ENCODE data around the gene EVI5L.

EVI5L gene

DNA sequence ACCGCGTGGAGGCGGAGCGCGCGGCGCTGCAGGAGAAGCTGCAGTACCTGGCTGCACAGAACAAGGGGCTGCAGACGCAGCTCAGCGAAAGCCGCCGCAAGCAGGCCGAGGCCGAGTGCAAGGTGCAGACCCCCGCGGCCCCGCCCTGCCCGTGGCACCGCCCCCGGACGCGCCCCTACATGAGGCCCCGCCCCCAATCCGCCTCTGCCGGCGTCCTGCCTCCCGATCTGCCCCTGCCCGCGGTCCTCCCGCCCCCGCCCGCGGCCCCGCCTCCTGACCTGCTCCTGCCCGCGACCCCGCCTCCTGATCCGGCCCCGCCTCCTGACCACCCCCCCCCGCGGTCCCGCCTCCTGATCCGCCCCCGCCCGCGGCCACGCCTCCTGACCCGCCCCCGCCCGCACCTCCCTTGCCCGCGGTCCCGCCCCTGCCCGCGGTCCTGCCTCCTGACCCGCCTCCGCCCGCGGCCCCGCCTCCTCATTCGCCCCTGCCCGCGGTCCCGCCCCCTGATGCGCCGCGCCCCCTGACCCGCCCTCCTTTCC, 32.5 kb downstream of the EVI5L start:
- no peak for FAIRE-seq

DNA sequence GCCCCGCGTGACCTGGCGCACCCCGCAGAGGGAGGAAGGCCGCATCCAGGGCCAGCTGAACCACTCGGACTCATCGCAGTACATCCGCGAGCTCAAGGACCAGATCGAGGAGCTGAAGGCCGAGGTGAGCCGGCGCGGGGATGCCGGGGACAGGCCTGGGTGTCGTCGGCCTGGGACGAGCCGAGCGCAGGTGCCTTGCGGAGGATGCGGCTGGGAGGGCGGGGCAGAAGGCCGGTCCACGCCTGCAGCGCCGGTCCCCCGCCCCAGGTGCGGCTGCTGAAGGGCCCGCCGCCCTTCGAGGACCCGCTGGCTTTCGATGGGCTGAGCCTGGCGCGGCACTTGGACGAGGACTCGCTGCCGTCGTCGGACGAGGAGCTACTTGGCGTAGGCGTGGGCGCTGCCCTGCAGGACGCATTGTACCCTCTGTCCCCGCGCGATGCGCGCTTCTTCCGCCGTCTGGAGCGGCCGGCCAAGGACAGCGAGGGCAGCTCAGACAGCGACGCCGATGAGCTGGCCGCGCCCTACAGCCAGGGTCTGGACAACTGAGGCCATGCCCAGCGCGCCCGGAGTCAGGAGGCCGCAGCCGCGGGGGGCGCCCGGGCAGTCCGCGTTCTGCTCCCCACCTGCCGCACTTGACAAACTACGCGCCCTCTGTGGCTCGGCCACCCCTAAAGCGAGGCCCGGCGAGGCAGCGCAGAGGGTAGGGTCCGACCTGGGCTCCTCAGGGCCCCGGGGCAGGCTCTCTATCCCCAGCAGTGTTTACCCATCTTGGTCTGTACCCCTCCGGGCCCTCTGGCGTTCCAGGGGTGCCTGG, 33.3 kb downstream of the EVI5L start:
- no peak for FAIRE-seq

DNA sequence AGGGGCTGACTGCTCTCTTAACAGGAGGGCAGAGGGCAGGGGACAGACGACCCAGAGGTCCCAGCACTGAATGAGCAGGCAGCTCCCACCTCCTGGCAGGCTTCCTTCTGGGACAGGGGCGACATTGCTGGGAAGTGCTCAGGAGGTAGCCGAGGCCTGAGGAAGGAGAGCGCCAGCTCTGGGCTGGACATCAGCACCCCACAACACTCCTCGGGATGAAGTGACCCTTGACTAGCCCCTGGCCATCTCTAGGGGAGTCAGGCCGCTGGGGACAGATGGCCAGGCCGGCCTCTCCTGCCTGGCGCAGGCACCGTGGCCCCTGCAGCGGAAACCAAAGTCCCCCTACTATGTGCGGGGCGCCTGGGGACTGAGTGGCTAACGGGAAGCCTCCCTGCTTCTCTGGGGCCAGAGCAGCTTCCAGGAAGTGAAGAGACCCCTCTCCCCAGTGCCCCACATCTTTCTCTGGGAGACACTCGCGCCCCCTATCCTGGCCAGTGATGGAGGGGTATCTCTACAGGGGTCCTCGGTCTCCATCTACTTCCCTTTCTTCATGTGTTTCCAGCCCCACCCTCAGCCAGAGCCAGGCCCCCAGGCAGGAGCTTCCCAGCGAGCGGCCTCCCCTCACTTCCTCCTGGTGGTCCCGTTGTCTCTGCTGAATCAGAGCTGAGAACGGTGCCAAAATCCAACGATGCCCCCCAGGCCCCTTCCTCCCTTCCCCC, 34.1 kb downstream of the EVI5L start:
- no peak for FAIRE-seq

DNA sequence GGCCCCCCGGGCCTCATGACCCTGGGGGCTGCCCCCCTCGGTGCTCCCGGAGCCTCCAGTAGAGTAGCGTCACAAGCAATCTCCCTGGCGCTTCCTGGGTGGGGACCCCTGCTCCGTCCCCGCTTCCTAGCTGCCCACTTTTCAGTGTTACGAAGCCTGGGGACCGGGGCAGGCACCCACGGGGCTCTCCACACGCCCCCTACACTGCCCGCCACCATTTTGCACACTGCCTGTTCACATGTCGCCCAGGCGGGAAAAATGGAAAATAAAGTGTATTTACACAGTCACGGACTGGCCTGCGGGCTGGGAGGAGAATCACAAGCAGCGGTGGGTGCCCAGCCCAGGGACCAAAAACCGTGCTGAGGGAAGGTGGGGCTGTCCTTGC, 34.7 kb downstream of the EVI5L start:
- no peak for FAIRE-seq

DNA sequence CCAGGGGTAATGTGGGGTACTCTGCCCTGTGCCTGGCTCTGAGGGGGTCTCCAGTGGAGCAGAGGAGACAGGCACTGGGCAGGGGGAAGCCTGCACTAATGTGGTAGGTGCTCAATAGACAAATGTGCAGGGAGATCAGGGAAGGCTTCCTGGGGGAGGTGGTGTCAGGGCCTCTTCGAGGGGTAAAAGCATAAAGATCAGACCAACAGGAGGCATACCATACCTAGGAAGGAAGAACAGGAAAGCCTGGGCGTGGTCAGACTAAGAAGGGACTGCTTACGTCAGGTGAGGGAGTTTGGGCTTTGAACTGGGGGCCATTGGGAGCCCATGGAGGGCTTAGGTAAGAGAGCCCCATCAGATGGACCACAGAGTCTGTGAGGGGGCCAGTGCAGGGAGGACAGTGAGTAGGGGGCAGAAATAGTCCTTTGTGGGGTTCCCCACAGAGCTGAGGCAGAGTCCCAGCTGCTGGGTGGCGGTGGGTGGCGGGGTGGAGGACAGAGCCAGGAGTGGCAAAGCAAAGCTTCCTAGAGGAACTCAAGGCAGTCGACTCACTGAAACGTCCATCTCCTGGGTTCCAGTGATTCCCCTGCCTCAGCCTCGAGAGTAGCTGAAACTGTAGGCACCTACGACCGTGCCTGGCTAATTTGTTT, 35.4 kb downstream of the EVI5L start:
- no peak for FAIRE-seq

DNA sequence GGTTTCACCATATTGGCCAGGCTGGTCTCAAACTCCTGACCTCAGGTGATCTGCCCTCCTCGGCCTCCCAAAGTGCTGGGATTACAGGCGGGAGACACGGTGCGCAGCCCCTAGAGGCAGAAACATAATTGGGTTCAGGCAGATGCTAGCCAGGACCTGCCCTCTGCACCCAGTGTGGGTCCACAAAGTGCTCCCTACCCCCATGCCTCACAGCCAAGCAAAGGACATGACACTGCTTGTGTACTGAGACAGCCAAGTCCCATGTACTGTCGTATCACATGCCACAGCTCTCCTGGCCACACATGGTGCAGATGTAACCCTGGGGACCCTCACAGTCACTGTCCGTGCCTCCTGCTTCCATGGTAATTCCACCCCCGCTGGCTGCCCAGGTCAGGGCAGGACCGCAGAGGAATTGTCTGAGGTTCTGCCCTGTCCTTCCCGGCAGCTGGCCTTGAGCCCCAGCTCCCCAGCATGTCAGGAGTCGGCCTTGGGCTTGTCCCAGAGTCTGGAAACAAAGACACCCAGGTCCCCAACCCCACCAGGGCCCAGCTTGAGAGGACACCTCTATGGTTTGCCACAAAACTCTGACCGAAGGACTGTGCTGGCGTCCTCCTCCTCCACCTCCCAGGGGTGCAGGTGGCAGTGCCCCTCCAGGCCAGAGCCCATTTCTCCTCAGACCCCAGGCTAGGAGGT, 36.5 kb downstream of the EVI5L start:
- no peak for FAIRE-seq

DNA sequence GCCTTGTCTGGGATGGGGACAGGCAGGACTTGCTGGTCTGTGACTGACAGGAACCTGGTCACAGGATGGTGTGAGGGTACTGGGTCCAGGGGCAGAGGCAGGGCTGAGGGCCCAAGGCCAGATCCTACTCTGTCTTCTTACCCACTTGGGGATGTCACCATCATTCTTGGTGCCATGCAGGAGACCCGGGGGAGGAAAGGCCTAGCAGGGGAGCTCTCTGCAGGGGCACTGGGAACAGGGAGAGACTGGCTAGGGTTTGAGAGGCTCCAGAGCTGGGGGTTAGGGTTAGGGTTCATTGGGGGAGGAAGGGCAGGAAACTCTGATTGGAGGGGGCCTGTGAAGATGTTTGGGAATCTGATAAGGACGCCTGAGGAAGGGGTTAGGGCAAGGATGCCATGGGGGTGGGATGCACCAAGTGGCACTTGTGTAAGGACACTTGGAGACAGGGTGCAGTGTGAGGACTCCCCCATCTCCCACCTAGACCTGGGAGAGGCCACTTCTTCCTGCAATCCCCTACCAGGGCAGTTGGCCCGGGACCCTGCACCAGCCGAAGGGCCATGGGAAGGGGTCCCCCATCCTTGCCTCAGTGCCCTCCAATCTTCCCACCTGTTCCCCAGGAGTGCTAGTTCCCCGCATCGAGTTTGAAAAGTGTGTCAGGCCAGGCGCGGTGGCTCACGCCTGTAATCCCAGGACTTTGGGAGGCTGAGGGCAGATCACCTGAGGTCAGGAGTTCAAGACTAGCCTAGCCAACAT, 37.2 kb downstream of the EVI5L start:
- FAIRE-seq, result no peak

DNA sequence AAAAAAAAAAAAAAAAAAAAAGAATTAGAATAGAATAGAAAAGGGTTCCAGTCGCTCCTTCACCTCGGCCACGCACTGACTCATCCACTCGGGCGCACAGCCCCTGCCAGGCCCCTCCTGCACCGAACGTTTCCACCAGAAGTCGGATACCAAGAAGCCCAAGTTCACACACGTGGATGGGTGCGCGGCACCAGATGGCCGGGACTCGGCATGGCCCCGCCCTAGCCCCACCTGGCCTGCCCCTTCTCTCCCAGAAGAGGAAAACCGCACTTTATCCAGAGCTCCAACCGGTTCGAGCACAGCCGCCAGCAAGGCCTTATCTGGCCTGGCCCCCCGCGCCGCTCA, 38.3 kb downstream of the EVI5L start:
- FAIRE-seq, result no peak

DNA sequence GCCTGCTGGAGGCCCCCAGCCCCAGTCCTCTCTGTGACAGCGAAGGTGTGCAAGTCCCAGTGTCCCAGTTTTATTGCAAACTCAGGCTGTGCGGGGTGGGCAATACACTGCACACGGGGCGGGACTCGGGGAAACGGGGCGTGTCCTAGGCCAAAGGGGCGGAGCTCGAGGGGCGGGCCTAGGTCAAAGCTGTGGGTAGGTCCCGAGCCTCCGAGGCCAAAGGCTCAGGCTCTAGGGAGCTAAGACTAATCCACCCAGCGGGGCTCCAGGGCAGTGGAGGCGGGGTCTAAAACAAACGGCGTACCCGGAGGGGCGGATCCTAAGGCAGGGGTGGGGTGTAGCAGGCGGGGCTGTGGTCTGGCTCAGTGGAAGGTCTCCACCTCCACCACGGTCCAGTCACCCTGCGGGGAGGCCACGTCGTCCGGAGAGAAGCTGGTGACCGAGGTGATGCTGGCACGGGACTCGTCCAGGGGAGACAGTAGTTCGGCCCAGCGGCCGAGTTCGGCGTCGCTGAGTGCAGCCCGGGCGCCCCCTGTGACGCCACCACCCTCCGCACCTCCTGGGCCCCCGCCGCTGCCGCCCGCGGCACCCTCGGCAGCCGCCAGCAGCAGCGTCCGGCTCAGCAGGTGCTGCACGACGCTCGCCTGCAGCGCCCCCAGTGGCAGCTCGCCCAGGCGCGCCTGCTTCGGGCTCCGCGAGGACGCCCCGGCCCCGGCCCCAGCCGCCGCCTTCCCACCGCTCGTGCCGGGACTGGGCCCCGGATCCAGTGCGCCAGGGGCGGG, 38.8 kb downstream of the EVI5L start:
- no peak for FAIRE-seq

DNA sequence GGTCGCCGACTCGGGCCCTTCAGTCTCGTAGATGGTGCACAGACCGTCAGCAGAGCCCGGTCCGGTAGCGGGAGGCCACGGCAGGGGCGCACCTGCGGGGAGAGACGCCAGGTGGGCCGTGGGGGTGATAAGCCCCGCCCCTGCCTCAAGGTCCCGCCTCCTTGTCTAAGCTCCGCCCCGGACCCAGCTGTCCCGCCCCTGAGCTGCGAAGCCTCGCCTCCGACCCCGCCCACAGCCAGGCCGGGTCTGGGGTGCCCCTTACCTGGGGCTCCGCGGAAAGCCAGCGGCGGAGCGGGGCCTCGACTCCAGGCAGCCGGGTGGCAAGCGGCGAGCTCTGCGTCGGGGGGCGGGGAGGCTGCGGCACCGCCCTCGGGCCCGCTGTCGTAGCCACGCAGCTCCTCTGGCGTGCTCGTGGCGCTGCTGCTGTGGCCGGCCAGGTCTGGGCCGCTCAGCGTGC, 39.5 kb downstream of the EVI5L start:
- FAIRE-seq, result no peak

DNA sequence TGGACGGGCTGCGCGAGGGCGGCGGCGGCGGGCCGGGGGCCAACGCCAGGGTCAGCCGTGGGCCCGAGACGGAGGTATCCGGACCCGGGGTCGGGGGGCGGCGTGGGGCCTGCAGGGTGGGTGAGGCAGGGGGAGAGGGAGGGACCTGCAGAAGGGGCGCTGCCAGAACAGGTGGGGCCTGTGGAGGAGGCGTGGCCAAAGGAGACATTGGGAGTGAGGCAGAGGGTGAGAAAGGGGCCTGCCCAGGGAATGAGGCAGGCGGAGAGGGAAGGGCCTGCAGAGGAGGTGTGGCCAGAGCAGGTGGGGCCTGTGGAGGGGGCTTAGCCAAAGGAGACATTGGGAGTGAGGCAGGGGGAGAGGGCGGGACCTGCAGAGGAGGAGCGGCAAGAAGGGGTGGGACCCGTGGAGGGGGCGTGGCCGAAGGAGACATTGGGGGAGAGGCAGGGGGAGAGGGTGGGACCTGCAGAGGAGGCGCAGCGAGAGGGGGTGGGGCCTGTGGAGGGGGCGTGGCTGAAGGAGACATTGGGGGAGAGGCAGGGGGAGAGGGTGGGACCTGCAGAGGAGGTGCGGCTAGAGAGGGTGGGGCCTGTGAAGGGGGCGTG, 40.0 kb downstream of the EVI5L start:
- no peak for FAIRE-seq

DNA sequence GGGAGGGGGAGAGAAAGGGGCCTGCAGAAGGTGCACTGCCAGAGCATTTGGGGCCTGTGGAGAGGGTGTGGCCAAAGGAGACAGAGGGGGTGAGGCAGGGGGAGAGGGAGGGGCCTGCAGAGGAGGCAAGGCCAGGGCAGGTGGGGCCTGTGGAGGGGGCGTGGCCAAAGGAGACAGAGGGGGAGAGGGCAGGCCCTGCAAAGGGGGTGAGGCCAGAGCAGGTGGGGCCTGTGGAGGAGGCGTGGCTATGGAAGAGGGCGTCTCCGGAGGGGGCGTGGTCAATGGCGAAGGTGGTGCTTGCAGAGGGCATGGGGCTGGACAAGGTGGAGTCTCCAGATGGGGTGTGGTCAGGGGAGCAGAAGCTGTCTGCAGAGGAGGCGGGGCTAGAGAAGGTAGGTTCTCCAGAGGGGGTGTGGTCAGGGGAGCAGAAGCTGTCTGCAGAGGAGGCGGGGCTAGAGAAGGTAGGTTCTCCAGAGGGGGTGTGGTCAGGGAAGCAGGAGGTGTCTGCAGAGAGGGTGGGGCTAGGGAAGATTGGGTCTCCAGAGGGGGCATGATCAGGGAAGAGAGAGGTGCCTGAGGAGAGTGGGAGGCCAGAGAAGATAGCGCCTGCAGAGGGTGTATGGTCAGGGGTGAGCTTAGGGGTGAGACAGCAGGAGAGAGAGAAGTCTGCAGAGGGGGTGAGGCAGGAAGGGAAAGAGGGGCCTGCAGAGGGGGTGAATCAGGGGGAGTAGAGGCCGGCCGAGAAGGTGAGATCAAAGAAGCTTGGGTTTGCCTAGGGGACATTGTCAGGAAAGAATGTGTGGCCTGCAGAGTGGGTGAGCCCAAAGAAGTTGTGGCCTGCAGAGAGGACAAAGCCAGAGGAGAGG, 40.8 kb downstream of the EVI5L start:
- FAIRE-seq, result no peak

DNA sequence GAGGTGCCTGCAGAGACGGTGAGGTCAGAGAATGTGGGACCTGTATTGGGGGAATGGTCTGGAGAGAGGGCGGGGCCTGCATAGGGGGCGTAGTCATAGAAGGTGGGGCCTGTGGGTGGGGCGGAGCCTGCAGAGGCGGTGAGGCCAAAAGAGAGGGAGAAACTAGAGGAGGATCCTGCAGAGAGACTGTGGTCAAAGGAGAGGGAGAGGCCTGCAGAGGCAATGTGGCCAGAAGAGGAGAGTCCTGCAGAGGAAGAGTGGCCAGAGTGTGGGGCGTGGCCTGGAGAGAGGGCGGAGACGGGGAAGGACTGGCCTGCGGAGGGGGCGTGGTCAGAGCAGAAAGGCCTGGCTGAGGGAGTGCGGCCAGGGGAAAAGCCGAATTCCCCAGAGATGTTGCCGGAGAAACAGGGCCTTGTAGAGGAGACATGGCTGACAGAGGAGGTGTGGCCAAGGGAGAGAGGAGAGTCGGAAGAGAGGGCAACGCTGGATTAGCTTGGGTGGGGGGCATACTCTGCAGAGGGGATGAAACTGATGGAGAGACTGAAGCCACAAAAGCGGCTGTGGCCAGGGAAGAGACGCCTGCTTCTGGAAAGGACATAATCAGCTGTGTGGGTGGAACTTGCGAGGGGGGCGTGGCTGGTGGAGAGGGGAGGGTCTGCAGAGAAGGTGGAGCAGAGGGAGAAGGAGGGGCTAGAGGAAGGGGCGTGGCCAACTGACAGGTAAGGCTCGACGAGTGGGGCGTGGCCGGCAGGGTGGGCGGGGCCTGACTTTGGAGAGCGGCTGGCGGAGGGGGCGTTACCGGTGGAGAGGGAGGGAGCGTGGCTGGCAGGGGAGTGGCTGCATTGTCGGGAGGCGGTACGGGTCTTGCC, 41.7 kb downstream of the EVI5L start:
- no peak for FAIRE-seq

DNA sequence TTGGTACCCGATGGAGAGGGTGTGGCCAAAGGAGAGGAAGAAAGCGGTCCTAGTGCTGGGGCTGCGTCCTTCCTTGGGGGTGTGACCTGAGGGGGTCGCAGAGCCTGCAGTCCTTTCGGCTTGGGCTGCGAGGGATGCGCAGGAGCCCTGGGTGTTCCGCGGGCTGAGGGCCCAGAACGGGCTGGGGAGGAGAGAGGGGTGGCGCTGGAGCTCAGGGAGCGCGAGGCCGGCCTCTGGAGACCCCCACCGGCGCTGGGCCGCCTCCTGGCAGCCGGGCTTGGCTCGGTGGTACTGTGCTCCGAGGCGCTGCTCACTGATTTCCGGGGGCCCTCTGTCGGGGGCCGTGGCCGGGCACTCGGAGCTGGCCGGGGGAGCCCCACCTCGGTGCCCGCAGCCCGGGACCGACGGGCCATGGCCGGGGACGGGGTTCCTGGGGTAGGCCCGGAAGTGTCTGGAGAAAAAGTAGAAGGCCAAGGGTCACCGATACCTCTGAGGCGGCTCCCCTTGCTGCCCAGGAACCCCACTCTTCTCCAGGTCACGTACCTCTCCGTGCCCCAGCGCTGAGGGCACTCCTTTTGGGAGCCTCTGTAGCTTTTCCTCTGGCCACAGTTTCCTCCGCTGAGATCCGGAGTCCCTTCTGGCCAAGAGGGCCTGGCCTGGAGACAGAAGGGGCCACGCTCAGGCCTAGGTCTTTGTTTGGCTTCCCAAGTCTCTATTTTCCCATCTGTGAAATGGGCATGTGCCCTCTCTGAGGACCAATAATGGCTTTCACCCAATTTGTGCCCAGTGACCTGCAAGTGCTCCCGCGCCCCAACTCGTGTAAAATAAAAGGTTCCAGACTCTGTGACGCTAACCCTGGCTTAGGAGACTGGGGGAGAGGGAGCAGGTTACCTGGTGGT, 42.5 kb downstream of the EVI5L start:
- FAIRE-seq, result no peak

DNA sequence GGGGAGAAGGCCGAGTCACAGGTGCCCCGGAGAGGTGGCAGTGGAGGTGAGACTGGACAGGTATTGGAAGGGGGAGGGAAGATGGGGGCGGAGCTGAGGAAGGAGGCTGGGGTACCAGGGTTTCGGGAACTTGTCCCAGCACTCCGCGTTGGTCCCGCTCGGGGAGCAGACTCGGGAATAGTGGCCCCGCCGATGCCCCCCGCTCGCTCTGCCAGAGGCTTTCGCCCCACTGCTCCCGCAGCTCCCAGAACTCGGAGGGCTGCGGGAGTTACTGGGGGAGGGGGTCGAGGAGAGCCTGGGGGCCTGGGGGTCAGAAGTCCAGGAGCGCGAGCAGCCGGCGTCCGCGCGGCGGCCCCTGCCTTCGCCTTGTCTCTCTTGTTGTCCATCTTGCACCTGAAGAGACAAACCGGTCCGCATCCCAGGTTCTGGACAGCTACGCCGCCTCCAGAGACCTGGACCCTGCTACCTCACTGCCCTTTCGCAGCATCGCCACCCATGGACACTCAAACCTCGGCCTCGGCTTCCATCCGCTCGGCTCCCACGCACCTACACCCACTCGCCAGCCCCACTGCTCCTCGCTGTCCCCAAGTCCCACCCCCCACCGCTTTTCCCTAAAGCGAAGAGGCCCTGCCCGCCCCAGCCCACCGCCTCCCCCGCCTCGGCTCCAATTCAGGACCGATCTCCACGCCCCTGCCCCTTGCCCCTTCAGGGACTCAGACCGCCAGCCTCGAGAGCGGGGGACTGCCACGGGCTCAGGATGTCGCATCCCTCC, 43.5 kb downstream of the EVI5L start:
- FAIRE-seq, result no peak

DNA sequence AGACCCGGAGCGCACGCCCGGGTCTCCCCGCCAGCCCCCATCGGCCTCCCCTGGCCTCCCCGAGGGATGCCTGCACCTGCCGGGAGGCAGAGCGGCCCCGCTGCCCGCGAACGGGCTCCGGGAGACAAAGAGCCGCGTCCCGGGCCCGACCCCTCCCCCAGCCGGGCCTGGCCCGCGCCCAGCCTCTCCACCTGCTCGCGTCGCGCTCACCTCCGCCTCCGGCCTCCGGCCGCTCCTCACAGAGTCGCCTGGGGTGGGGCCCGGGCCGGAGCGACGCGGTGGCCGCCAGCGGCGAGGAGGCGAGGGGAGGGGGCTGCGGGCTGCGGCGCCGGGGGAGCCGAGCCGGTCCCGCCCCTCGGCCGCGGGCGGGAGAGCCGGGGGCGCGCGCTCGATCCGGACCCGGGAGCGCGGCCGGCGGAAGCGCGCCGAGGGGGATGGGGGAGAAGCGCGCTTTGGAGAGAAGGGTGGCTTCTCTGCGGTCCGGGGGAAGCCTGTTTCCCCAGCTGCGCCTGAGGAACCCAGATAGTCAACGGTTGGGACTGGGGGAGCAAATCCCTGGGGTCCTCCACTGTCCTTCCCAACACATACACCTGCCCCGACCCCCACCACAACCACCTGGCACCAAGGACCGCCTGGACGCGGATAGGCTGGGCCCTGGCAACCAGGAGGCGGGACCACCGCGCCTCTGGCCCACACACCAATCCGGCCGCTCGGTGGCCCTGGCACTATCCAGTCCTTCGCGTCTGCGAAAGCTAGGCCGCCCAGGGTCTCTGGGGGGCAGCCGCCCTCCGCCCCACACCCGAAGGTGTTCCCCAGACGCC, 44.3 kb downstream of the EVI5L start, which contains the start of gene PRR36:
Gene PRR36 (minus strand): TSS at position 315 of the 821 bp plus-strand sequence. CDS start 701 bp downstream, outside the sequence.
- FAIRE-seq, result no peak

Measured in islet of Langerhans (tissue), 1 donor.